GM12801 (cell line): ENCODE measurements around the gene GPC1.

Experiments used
- TF ChIP-seq, protein P1 (sequence below): IDR thresholded peaks from one replicate; pipeline ENCODE4 v1.5.1; 2011; ENCODE audit warnings: control low read depth; ENCODE audit not compliant: insufficient read length; ENCODE audit errors: extremely low read depth

The GPC1 gene

DNA sequence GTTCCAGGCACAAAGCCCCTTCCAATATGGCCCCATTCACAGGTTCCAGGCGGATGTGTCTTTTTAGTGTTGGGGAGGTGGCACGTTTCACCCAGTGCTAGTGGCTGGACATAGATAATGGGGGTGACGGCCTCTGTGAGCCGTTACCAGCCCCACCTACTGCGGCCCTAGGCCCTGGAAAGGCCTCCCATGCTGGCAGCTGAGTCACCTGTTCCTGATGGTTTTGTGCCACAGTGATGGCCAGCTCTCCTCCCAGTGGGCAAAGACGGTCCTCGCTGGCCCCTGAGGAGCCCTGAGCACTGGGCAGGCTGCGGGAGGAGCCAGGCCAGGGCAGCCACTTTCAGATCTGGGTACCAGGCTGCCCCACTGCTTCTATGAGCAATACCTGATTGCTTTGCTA, 40.0 kb upstream of the GPC1 start:
- TF ChIP-seq, protein P1, sequence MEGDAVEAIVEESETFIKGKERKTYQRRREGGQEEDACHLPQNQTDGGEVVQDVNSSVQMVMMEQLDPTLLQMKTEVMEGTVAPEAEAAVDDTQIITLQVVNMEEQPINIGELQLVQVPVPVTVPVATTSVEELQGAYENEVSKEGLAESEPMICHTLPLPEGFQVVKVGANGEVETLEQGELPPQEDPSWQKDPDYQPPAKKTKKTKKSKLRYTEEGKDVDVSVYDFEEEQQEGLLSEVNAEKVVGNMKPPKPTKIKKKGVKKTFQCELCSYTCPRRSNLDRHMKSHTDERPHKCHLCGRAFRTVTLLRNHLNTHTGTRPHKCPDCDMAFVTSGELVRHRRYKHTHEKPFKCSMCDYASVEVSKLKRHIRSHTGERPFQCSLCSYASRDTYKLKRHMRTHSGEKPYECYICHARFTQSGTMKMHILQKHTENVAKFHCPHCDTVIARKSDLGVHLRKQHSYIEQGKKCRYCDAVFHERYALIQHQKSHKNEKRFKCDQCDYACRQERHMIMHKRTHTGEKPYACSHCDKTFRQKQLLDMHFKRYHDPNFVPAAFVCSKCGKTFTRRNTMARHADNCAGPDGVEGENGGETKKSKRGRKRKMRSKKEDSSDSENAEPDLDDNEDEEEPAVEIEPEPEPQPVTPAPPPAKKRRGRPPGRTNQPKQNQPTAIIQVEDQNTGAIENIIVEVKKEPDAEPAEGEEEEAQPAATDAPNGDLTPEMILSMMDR = no peak

DNA sequence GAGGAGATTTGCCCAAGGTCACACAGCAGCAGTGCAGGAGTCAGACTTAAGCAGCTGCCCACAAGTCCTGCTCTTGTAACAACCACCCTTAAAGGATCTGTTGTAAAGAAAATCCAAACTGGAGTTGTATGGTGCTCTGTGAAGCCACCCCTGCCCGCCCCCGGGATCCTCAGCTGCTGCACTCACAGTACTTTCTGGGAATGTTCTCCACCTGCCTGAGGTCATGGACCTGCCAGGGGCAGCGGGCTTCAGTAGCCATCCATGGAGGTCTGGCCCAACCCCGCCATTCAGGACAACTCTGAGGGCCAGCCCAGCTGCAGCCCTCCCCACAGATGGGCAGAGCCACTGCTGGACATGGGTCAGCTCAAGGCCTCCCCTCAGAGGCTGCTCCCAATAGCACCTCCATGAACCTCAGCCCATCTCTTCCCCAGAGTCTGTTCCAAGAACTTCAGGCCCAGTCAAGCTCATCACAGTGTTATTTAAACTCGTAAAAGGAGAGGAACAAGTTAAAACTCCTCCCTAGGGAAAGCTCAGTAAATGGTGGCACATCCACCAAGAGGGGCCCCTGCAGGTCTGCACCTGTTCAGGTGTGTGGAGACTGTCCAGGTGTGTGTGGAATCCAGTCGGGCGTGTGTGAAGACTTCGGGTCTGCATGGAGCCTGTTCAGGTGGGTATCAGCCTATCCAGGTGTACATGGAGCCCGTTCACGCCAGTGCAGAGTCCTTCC, 39.4 kb upstream of the GPC1 start:
- TF ChIP-seq, protein P1 = no peak

DNA sequence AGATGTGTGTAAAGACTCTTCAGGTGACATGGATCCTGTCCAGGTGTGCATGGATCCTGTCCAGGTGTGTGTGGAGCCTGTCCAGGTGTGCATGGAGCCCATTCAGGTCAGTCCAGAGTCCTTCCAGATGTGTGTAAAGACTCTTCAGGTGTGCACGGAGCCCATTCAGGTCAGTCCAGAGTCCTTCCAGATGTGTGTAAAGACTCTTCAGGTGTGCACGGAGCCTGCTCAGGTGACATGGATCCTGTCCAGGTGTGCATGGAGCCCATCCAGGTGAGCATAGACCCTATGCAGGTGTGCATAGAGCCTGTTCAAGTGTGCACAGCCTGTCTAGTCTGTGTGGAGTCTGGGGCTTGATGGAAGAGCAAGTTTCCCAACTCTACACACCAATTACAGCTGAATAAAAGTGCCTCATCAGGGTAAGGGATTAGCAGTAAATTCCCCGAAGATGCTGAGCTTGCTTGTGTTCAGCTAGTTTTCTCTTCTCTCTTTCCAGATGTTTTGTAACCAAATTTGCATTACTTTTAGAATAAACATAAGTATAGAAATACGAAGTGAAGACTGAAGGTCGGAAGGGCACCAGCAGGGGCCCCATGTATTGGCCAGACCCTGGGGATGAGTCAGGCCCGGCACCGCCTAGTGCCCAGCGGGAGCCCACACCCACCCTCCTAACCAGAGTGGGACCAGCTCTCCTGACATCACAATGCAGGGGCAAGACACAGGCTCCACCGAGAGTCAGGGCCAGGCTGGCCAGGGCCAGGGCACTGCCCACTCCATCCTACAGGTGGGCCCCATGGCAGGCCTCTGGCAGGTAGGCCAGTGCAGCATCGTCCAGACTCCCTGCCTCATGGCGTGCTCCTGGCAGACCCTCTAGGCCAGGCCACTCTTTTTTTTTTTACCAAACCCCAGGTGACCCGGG, 38.6 kb upstream of the GPC1 start:
- TF ChIP-seq, protein P1 = no peak

DNA sequence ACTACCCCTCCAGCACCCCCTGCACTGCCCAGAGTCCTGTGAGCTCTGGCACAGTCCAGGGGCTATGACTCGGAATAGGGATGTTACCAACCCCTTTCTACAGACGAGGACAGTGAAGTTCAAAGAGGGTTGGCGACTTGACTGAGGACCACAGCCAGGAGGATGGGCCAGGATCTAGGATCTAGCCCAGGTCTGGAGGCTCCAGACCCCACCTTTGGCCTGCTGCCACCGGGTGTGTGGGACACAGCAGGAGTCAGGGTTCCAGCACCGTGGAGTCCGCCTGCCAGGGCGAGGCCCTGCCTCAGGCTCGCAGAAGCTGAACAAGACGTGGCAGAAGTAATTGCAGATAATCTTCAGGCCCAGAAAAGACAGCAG, 37.9 kb upstream of the GPC1 start:
- TF ChIP-seq, protein P1 = no peak

DNA sequence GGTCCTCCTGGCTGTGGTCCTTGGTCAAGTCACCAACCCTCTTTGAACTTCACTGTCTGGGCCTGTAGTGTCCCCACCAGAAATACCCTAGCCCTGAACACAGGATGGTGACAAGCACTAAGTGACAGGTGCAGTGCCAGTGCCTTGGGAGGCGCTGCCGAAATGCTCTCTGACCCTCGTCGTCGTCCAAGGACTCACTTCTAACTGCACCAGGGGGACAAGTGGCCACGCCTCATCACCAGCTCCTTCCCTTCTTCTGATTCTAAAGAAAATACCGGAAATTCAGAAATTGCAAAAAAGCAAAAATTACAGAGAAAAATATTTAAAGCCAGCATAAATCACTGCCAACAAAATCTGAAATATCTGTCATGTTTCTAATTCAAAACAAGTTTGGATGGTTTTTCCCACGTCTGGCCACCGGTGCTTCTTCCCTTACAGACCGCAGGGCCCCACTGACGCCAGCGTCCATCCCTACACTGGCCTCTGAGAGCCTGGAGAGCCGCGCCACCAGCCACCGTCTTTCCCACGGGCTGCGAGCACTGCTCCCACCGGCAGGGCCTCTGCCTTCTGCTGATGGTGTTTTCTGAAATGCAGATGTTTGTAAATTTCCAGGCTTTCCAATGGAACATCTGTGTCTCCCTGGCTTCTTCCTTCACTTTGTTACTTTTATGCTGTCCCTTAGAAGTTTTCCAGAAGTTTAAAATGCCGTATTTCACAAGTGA, 37.4 kb upstream of the GPC1 start:
- TF ChIP-seq, protein P1 = no peak

DNA sequence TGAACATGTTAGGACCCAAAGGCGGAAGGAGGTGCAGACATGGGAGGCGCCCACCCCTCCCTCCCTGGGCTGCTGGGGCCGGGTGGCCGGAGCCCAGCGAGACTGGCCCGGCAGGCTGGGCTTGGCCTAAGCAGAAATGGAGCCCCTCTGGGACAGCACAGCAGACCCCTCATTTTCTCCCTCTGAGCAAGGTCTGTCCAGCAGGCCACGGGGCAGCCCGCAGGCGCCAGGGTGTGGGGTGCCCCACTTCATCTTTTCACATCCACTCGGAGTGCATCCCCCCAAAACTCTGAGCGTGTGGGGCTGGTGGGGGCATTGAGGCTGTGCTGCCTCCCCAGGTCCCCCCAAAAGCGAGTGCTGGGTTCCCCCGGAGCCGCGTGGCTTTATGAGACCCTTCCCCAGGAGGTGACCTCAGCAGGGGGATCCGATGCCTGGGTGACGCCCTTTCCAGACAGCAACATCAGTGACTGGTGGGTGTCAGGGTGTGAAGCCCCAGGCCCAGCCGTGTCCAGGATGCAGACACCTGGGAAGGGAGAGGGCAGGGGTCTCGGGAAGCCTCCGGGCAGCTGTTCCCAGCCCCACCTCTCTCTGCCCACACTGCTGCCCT, 36.7 kb upstream of the GPC1 start:
- TF ChIP-seq, protein P1 = no peak
